Activated CD4-positive, alpha-beta T cell treated with anti-CD3 and anti-CD28 coated beads, Interleukin-2, amount 50 U/mL, for 24 hours (primary cell): Measurements from ENCODE around the gene PRR29.

Experiments used
- DNase-seq, 2 donors: peaks; one replicate each; pipeline ENCODE4 v3.0.0-alpha.2; 2020; ENCODE audit warnings: low read depth in 1 of 2, low spot score in 1 of 2

The PRR29 gene

GRCh38 chr17:64041912-64042311, 43.8 kb downstream of the PRR29 start:
- DNase-seq, result no peak

- no peak for DNase-seq
Measured at GRCh38 chr17:64042700-64043485, 44.7 kb downstream of the PRR29 start.

GRCh38 chr17:64045176-64045575, 47.0 kb downstream of the PRR29 start:
- no peak for DNase-seq

DNA sequence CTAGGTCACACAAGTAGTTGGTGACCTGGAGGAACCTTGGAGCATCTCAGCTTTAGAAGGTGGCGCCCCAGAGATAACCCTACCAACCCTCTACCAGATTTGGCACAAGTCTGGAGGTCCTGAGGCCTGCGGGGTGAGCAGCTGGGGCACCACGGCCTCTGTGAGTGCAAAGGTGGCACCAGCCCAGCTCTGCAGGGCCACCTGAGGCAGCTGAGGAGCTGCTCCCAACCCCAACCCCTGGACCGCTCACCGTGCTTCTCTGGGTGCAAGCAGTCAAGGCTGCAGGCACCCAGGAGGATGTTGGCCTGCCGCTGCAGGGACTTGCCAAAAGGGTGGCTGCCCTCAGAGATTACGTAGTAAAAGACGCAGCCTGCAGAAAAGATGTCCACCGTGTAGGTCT, 50.7 kb downstream of the PRR29 start:
- no peak for DNase-seq

GRCh38 chr17:64051153-64051552, 53.0 kb downstream of the PRR29 start:
- no peak for DNase-seq

DNA sequence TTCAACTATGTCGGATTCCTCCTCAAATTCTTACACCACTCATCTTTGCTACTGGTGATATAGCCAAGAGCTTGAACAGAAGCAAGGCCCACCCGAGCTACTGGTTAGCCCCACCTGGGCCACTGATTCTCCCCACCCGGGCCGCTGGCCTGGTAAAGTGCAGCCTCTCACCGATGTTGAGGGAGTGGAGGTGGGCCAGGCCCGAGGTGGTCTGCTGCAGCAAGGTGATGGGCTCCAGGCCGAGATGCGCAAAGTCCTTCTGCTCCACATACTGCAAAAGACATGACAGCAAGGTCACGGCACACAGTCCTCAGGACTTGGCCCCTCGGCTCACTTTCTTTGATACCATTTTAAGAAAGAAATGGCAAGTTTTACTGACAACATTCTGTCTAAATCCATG, 55.0 kb downstream of the PRR29 start:
- no peak for DNase-seq
